ENCODE measurements around the gene DCAF10. TPM values are rescaled to one million over a fixed set of nuclear protein-coding genes. Genes with fewer than 3 reads are reported as not detected.

Gene DCAF10
- total RNA-seq, 1 donor from 2014 or later, result 14.5 TPM

DNA sequence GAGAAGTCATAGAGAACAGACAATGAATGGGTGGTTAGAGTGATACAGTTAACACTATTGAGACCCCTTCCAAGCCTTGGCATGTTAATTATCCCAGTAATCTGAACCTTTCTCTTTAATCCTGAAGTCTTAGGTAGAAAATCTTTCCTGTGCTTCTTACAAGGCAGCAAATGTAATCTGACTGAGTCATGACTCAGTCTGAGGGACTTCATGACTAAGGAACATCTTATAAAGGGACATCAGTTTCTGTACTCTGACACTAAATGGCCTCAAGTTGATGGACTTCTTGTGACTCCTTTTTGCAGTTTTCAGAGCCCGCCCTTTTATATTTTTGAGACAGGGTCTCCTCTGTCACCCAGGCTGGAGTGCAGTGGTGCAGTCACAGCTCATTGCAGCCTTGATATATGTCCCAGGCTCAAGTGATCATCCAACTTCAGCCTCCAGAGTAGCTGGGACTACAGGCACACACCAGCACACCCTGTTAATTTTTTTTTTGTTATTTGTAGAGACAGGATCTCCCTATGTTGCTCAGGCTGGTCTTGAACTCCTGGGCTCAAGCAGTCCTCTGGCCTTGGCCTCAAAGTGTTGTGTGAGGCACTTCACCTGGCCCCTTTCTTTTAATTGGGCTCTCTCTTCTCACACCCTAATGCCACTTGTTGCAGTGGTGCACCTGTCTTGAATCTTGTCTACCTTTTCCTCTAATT, 25.2 kb upstream of the DCAF10 start:
- H3K9me3 Mint-ChIP-seq, result no peaks in the 10 kb centered on the region
- intact Hi-C loops (cut with micrococcal nuclease), result no loop called here
- no peaks in the 10 kb centered on the region for H3K27me3 Mint-ChIP-seq
- H3K27ac Mint-ChIP-seq, result no peak overlapping the region
- no peak overlapping the region for H3K4me3 Mint-ChIP-seq
- H3K4me1 Mint-ChIP-seq, result peaks cover 8% of the 10 kb centered on the region
- peaks cover 68% of the 10 kb centered on the region for H3K36me3 Mint-ChIP-seq (ENCODE audit: low read depth)
- no peak for DNase-seq

DNA sequence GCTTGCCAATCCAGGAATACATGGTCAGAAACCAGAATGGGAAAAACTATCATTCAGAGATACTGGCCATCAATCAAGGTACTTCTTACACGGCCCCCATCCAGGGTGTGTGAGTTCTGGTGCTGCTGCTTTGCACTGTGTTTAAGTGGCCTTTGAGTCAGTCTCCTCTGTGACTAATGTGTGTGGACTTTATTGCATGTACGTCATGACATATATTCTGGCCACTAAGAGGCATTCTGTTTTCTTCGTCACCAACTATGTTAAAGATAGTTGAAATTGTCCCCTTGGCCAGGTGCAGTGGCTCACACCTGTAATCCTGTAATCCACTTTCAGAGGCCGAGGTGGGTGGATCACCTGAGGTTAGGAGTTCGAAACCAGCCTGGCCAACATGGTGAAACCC, 24.3 kb upstream of the DCAF10 start:
- H3K27ac Mint-ChIP-seq, result no peak overlapping the region
- no peak overlapping the region for H3K4me3 Mint-ChIP-seq
- peaks cover 70% of the 10 kb centered on the region for H3K36me3 Mint-ChIP-seq (ENCODE audit: low read depth)
- intact Hi-C loops (cut with micrococcal nuclease), result no loop called here
- no peaks in the 10 kb centered on the region for H3K9me3 Mint-ChIP-seq
- no peak for DNase-seq
- no peaks in the 10 kb centered on the region for H3K27me3 Mint-ChIP-seq
- H3K4me1 Mint-ChIP-seq, result peaks cover 8% of the 10 kb centered on the region

DNA sequence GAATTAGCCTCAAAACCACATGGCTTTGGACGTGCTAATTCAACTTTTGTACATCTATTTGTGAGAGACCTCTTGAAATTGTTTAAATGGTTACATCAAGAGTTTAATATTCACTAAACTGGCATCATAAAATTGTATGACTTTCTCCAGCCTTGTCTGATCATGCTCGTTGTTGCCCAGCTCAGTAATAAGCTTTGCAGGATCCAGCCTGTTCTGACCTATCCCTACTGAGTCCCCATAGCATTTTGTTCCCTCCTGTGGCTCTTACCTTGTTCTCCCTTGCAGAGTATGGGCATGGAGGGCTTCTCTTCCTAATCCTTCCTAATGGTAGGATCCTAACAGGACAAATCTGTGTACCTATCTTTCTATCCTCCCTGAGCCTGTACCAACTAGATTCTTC, 22.1 kb upstream of the DCAF10 start:
- no peak for DNase-seq
- Mint-ChIP-seq H3K4me1 (peaks cover 19% of the 10 kb centered on the region), H3K36me3 (ENCODE audit: low read depth) (peaks cover 78% of the 10 kb centered on the region), H3K4me3 (no peak overlapping the region), H3K27ac (no peak overlapping the region), H3K27me3 (no peaks in the 10 kb centered on the region), H3K9me3 (no peaks in the 10 kb centered on the region)
- intact Hi-C loops (cut with micrococcal nuclease), result no loop called here

DNA sequence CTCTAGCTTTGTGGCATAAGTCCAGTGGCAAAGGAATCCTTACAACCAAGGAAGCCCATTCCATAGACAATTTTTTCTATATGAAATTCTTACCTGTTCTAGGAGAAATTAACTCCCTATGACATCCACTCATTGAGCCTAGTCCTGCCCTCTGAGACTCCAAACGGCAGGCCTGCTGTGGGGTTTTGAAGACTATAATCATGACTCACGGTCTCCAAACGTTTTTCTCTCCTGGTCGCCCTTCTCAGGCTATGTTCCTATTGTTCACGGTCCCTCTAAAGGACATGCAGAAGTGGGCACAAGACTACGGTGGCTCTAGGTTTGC, 16.3 kb upstream of the DCAF10 start:
- H3K27me3 Mint-ChIP-seq, result no peaks in the 10 kb centered on the region
- no peaks in the 10 kb centered on the region for H3K9me3 Mint-ChIP-seq
- intact Hi-C loops (cut with micrococcal nuclease), result loop anchor here (2.0 to 10.0 kb wide), 3 partner anchors 55 to 299 kb away; partner anchors contain the start of genes POLR1E and TOMM5
- peak overlapping the region; percentile 98 for H3K4me3 Mint-ChIP-seq
- DNase-seq, result no peak
- peaks cover 19% of the 10 kb centered on the region for H3K4me1 Mint-ChIP-seq
- H3K27ac Mint-ChIP-seq, result peak overlapping the region; percentile 97
- peaks cover 42% of the 10 kb centered on the region for H3K36me3 Mint-ChIP-seq (ENCODE audit: low read depth)

DNA sequence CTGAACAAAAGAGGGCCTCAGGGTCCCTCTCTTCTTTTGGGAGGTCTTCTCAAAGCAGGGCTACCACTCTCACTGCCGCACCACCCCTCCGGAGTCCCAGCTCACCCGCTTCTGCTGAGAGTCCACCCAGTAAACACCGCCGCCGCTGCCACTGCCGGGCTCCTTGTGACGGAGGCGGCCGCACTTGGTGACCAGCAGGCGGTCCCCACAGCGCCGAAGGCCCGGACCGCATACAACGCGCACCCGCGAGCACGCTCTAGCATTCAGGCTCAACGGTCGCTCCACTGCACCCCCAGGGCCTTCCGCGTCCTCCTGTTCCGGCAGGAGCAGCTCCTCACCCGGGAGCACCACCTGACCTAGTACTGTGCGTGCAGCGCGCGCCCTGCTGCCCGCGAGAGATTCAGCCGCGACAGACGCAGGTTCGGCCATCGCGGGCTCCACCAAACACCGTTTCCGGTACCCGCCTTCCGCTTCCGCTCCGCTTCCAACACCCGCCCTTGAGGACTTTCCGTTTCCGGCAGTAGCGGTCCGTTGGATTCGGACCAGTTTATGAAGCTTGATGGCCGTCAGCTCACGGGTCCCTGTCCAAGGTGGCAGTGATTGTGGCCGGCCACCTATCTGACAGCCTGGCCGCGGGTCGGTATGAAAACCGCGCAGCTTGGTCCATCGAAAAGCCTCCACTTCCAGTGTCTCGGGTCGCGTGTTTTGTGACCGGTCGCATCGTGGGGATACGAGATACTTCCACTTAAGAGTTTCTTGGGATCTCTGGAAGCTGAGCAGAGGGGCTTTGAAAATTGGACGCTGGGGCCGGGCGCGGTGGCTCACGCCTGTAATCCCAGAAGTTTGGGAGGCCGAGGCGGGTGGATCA, 15.7 kb upstream of the DCAF10 start, which contains the start of gene EXOSC3:
Gene EXOSC3, minus strand, starts transcription at position 449 of the 868 bp plus-strand sequence. Its CDS starts 20 bp downstream, at position 429.
- peak within 1 kb of the TSS; percentile 97 for H3K27ac Mint-ChIP-seq
- H3K27me3 Mint-ChIP-seq, result no peaks in the 10 kb centered on the region
- peak within 1 kb of the TSS; percentile 98 for H3K4me3 Mint-ChIP-seq
- H3K9me3 Mint-ChIP-seq, result no peaks in the 10 kb centered on the region
- H3K36me3 Mint-ChIP-seq (ENCODE audit: low read depth), result peaks cover 42% of the 10 kb centered on the region
- DNase-seq, result peak; percentile 97
- intact Hi-C loops (cut with micrococcal nuclease), result loop anchor here (1.0 to 10.0 kb wide), 6 partner anchors 15 to 300 kb away; partner anchors contain the start of genes DCAF10, POLR1E, SLC25A51 and TOMM5
- H3K4me1 Mint-ChIP-seq, result peaks cover 19% of the 10 kb centered on the region

DNA sequence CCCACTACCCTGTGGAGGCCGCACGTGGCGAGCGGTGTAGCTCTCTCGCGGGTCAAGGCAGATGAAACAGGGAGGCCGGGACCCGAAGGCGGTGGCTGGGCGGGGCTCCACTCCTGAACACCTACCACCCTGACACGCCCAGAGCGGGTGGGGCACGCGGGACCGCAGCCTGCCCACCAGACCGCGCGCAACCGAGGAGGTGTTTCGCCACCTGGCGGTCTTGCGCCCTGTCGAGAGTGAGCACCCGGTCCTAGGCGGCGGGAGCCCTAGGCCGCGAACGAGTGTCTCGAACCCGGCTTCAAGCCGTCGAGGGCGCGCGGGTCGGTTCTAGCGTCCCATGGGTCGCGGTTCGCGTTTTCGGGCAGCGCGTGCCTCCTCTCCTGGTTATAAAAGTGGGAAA, 13.5 kb upstream of the DCAF10 start:
- H3K27ac Mint-ChIP-seq, result no peak overlapping the region
- intact Hi-C loops (cut with micrococcal nuclease), result loop anchor here (10.0 kb wide), 1 partner anchor 302 kb away; the partner anchor contains the start of gene POLR1E
- H3K4me1 Mint-ChIP-seq, result peaks cover 26% of the 10 kb centered on the region
- H3K36me3 Mint-ChIP-seq (ENCODE audit: low read depth), result peaks cover 25% of the 10 kb centered on the region
- peak; percentile 55 for DNase-seq
- H3K9me3 Mint-ChIP-seq, result no peaks in the 10 kb centered on the region
- no peaks in the 10 kb centered on the region for H3K27me3 Mint-ChIP-seq
- no peak overlapping the region for H3K4me3 Mint-ChIP-seq

DNA sequence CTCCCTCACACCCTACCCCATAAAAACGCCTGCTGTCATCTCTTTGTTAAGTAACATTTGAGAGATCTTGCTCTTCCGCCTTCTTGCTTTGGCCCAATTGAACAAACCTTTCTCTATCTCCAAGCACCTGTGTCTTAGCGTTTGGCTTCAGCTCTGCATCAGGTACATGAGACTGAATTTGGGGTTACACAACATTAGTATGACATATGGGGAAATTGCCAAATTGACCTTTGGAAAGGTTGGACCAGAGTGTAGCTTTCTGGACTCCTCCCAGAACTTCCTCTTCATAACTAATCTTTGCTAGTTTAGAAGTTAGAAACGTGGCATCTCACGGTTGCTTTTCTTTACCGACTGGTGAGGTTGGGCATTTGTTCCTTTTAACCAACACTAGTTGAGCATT, 12.3 kb upstream of the DCAF10 start:
- peaks cover 15% of the 10 kb centered on the region for H3K36me3 Mint-ChIP-seq (ENCODE audit: low read depth)
- no peaks in the 10 kb centered on the region for H3K9me3 Mint-ChIP-seq
- no peak overlapping the region for H3K4me3 Mint-ChIP-seq
- DNase-seq, result no peak
- H3K27ac Mint-ChIP-seq, result no peak overlapping the region
- intact Hi-C loops (cut with micrococcal nuclease), result loop anchor here (10.0 kb wide), 1 partner anchor 304 kb away; the partner anchor contains the start of gene POLR1E
- no peaks in the 10 kb centered on the region for H3K27me3 Mint-ChIP-seq
- peaks cover 16% of the 10 kb centered on the region for H3K4me1 Mint-ChIP-seq

DNA sequence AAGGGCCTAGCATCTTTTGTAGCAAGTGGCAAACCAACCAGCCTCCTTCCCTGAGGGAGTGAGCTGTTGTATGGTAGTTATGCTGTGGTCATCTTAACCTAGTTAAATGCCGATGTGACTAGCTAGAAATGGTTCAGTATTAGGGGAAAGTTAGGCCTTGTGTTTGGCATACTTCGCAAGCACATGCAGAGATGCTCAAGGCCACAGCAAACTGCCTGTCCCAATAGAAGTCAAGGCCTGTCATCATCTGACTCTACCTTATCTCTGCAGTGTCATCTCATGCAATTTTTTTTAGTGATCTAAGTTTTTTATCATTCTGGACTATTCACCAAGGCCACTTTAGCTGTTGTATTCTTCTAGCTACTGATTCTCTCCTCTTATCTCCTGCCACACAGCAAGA, 10.5 kb upstream of the DCAF10 start:
- Mint-ChIP-seq H3K9me3 (no peaks in the 10 kb centered on the region), H3K27me3 (peaks cover under 1% of the 10 kb centered on the region), H3K4me3 (no peak overlapping the region), H3K4me1 (peaks cover 13% of the 10 kb centered on the region), H3K36me3 (ENCODE audit: low read depth) (peaks cover 7% of the 10 kb centered on the region), H3K27ac (no peak overlapping the region)
- intact Hi-C loops (cut with micrococcal nuclease), result no loop called here
- DNase-seq, result no peak

DNA sequence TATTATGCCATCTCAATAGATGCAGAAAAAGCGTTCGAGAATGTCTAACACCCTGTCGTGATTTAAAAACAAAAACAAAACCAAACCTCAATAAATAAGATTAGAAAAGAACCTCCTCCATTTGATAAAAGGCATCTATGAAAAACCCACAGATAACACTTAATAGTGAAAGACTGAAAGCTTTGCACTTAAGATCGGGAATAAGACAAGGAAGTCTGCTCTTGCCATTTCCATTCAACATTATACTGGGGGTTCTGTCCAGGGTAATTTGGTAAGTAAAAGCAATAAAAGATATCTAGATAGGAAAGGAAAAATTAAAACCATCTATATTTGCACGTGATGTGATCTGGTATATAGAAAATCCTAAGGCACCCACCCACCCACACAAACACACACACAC, 8.5 kb upstream of the DCAF10 start:
- Mint-ChIP-seq H3K4me3 (no peak overlapping the region), H3K36me3 (ENCODE audit: low read depth) (peaks cover 13% of the 10 kb centered on the region), H3K9me3 (no peaks in the 10 kb centered on the region), H3K27me3 (peaks cover 4% of the 10 kb centered on the region), H3K27ac (no peak overlapping the region), H3K4me1 (peaks cover 9% of the 10 kb centered on the region)
- no peak for DNase-seq
- intact Hi-C loops (cut with micrococcal nuclease), result no loop called here

DNA sequence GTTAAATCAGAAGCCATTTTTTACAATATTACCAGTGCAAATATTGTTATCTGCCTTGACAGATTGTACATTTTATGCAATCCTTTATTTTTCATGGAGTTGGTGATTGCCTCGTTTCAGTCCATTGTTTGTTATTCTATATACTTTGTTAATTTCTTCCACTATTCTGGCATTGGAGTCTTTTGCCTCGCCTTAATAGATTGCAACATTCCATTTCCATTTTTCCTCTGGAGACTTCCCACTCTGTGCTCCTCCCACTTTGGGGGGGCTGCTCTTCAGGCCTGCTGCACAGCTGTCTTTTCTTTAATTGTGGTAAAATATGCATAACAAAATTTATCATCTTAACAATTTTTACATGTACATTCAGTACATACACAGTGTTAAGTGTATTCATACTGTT, 4.4 kb upstream of the DCAF10 start:
- peaks cover 4% of the 10 kb centered on the region for H3K27me3 Mint-ChIP-seq
- no peak for DNase-seq
- no peaks in the 10 kb centered on the region for H3K9me3 Mint-ChIP-seq
- H3K27ac Mint-ChIP-seq, result no peak overlapping the region
- H3K36me3 Mint-ChIP-seq (ENCODE audit: low read depth), result peaks cover 11% of the 10 kb centered on the region
- intact Hi-C loops (cut with micrococcal nuclease), result no loop called here
- H3K4me1 Mint-ChIP-seq, result peaks cover 18% of the 10 kb centered on the region
- no peak overlapping the region for H3K4me3 Mint-ChIP-seq

DNA sequence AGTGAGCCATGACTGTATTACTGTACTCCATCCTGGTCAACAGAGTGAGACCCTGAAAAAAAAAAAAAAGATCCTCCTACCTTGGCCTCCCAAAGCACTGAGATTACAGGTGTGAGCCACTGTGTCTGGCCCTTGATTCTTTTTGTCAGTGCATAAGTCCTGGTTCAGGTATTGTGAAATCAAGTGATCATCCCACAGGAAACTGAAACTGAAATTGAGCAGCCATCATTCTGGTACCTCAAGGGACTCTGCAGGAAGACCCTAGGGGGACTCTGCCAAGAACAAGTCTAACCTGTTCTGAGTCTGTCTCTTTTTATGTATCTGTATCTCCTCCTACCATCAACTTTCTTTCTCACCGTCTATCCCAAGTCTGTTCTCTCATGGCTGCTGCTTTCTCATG, 1.9 kb upstream of the DCAF10 start:
- peaks cover 28% of the 10 kb centered on the region for H3K4me1 Mint-ChIP-seq
- H3K27me3 Mint-ChIP-seq, result peaks cover 4% of the 10 kb centered on the region
- peak; percentile 66 for DNase-seq
- intact Hi-C loops (cut with micrococcal nuclease), result no loop called here
- H3K27ac Mint-ChIP-seq, result peak overlapping the region; percentile 70
- H3K36me3 Mint-ChIP-seq (ENCODE audit: low read depth), result peaks cover 18% of the 10 kb centered on the region
- no peaks in the 10 kb centered on the region for H3K9me3 Mint-ChIP-seq
- H3K4me3 Mint-ChIP-seq, result peak overlapping the region; percentile 94

DNA sequence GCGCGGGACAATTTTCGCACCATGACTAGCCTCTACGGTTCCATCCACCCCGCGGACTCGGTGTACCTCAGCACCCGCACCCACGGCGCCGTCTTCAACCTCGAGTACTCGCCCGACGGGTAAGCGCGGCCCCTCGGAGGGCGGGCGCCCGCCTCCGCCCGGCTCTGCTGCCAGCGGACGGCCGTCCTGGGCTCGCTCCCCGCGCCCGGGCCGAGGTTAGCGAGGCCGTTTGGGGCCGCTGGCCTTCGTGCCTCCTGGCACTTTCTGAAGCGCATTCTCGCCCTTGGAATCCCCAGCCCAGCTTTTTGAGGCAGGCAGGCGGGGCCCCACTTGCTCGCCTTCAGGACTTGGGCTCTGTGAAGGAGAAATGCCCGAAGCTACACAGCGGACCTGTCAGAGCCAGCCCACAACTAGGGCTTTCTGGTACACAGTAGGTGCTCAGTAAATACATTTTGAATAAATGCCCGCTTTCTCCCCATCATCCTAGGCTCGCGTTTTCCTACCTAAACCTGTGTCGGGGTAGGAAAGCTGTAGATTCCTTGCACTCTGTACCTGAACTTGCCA, 772 bp downstream of the DCAF10 start:
- Mint-ChIP-seq H3K4me3 (peak overlapping the region; percentile 94), H3K27me3 (no peaks in the 10 kb centered on the region), H3K9me3 (no peaks in the 10 kb centered on the region), H3K27ac (peak overlapping the region; percentile 62), H3K4me1 (peaks cover 33% of the 10 kb centered on the region), H3K36me3 (ENCODE audit: low read depth) (peaks cover 24% of the 10 kb centered on the region)
- DNase-seq, result no peak
- intact Hi-C loops (cut with micrococcal nuclease), result loop anchor here (2.0 to 5.0 kb wide), 4 partner anchors 36 to 209 kb away; partner anchors contain the start of genes SLC25A51, TOMM5 and TRMT10B

DNA sequence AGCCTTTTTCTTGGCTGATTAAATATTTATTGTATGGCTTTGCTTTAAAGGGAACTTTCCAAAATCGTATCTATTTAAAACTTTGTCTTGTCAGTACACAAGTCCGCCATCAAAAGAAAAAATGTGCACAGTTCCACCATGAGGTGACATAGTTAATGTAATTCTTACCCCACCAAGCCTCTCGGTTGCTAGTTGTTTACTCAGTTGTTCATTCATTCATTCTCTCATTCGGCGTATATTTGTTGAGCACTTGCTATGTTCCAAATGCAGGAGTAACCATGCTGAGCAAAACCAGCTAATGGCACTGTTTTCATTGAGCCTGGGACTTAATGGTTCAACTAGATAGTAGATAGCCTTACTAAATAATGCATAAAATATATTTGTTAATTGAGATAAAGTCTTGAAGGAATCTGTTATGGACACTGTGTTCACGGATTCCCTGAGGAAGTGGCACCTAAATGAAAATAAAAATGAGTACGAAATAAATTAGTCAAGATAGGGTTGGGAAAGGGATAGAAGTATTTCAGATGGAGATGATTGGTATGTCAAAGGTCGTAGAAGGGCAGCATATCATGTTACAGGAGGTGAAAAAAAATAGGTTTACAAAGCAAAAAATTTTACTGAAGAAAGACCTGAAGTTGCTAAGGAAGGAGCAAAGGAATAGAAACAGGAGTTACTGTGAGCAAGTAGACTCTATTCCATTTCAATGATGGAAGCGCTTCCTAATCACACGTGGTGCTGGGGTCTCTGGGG, 1.5 kb downstream of the DCAF10 start:
- H3K27ac Mint-ChIP-seq, result peak overlapping the region; percentile 62
- H3K9me3 Mint-ChIP-seq, result no peaks in the 10 kb centered on the region
- no peak for DNase-seq
- peaks cover 21% of the 10 kb centered on the region for H3K36me3 Mint-ChIP-seq (ENCODE audit: low read depth)
- H3K4me3 Mint-ChIP-seq, result peak overlapping the region; percentile 94
- peaks cover 33% of the 10 kb centered on the region for H3K4me1 Mint-ChIP-seq
- intact Hi-C loops (cut with micrococcal nuclease), result loop anchor here (2.0 to 5.0 kb wide), 4 partner anchors 35 to 210 kb away; partner anchors contain the start of genes SLC25A51, TOMM5 and TRMT10B
- H3K27me3 Mint-ChIP-seq, result no peaks in the 10 kb centered on the region

Data from activated CD4-positive, alpha-beta T cell treated with anti-CD3 and anti-CD28 coated beads, Interleukin-2, amount 10 ng/mL, durations not matched to agents 24 days and 14 days (primary cell).